HepG2 (cell line): ENCODE data around the gene ICAM3. TPM values are rescaled to one million over a fixed set of nuclear protein-coding genes. Genes with fewer than 3 reads are reported as not detected.

Source experiments
- ATM ChIP-seq: fragments of 450-650 bp; IDR thresholded peaks from 2 replicates; pipeline ENCODE4 v1.7.1; 2017; ENCODE audit warnings: mild to moderate bottlenecking, borderline replicate concordance
- GATAD2A ChIP-seq: IDR thresholded peaks from 2 replicates; pipeline ENCODE4 v1.6.1; 2016
- KMT2A ChIP-seq: sonication (generic); formaldehyde crosslinking; IDR thresholded peaks from 2 replicates; pipeline ENCODE4 v1.4.0; 2020; ENCODE audit warnings: missing genetic modification reagents
- ZC3H4 ChIP-seq: sonication (generic); formaldehyde crosslinking; IDR thresholded peaks from 2 replicates; pipeline ENCODE4 v1.4.0; 2020; ENCODE audit warnings: missing genetic modification reagents, borderline replicate concordance
- ZNF160 ChIP-seq: sonication (generic); formaldehyde crosslinking; IDR thresholded peaks from 2 replicates; pipeline ENCODE4 v1.8.0; 2022; ENCODE audit warnings: mild to moderate bottlenecking, inconsistent platforms, missing genetic modification reagents
- ZNF382 ChIP-seq: sonication (generic); formaldehyde crosslinking; IDR thresholded peaks from 2 replicates; pipeline ENCODE4 v1.5.0; 2020; ENCODE audit warnings: missing genetic modification reagents, mild to moderate bottlenecking, borderline replicate concordance
- ZNF564 ChIP-seq: sonication (generic); formaldehyde crosslinking; IDR thresholded peaks from 2 replicates; pipeline ENCODE4 v1.8.1; 2023; ENCODE audit warnings: mild to moderate bottlenecking, missing genetic modification reagents
- ZNF883 ChIP-seq: sonication (generic); formaldehyde crosslinking; IDR thresholded peaks from 2 replicates; pipeline ENCODE4 v1.5.1; 2020; ENCODE audit warnings: mild to moderate bottlenecking, missing genetic modification reagents; ENCODE audit errors: not compliant biosample characterization
- ZSCAN20 ChIP-seq: sonication (generic); formaldehyde crosslinking; IDR thresholded peaks from 2 replicates; pipeline ENCODE4 v1.4.0; 2020; ENCODE audit warnings: missing genetic modification reagents, mild to moderate bottlenecking, borderline replicate concordance
- ZSCAN30 ChIP-seq: sonication (generic); formaldehyde crosslinking; IDR thresholded peaks from 2 replicates; pipeline ENCODE4 v1.5.0; 2020; ENCODE audit warnings: mild to moderate bottlenecking, missing genetic modification reagents
- polyA plus RNA-seq, 8 experiments: library from polyadenylated mRNA; depleted of rRNA in 3 of 8; stranded (reverse) in 7 of 8; unstranded in 1 of 8; fragments of >200 nt; fragmentation: Illumina TruSeq in 4 of 8; extraction: Trizol in 4 of 8; gene quantifications; 2 replicates each; pipeline versions ENCODE4 v1.2.1 to v1.2.3, GENCODE V29; 2011 to 2016; ENCODE audit warnings: low read depth in 4 of 8, missing spikeins in 1 of 8, mixed read lengths in 1 of 8; ENCODE audit not compliant: insufficient read depth in 1 of 8
- total RNA-seq, 5 experiments: library from RNA; depleted of rRNA; stranded (reverse); fragments of >200 nt; fragmentation: Illumina TruSeq; extraction: Trizol; gene quantifications; 2 replicates each; pipeline ENCODE4 v1.2.3, GENCODE V29; 2016; ENCODE audit warnings: low read depth in 1 of 5
- TF ChIP-seq, protein P1 (sequence below): sonication (generic); formaldehyde crosslinking; conservative IDR thresholded peaks from 2 replicates; pipeline ENCODE4 v1.4.0; 2020; ENCODE audit warnings: missing genetic modification reagents
- TF ChIP-seq, protein P2 (sequence below): sonication (generic); formaldehyde crosslinking; IDR thresholded peaks from 2 replicates; pipeline ENCODE4 v1.5.0; 2020; ENCODE audit warnings: mild to moderate bottlenecking, missing genetic modification reagents, moderate library complexity
- TF ChIP-seq, protein P3 (sequence below): sonication (generic); formaldehyde crosslinking; IDR thresholded peaks from 2 replicates; pipeline ENCODE4 v1.5.1; 2020; ENCODE audit warnings: mild to moderate bottlenecking, missing genetic modification reagents, borderline replicate concordance
- TF ChIP-seq, protein P4 (sequence below): sonication (generic); formaldehyde crosslinking; IDR thresholded peaks from 2 replicates; pipeline ENCODE4 v1.4.0; 2020; ENCODE audit warnings: missing genetic modification reagents, borderline replicate concordance
- TF ChIP-seq, protein P5 (sequence below): sonication (generic); formaldehyde crosslinking; IDR thresholded peaks from 2 replicates; pipeline ENCODE4 v1.8.1; 2022; ENCODE audit warnings: low read depth, mild to moderate bottlenecking, missing genetic modification reagents
- TF ChIP-seq, protein P6 (sequence below): sonication (generic); formaldehyde crosslinking; IDR thresholded peaks from 2 replicates; pipeline ENCODE4 v1.8.1; 2022; ENCODE audit warnings: mild to moderate bottlenecking, missing genetic modification reagents

The ICAM3 gene
- total and polyA plus RNA-seq, 2 of the 13 experiments (the other 11 are each of a cell fraction or from before 2014, with no cell fraction given): 14.1 to 21.0 TPM

DNA sequence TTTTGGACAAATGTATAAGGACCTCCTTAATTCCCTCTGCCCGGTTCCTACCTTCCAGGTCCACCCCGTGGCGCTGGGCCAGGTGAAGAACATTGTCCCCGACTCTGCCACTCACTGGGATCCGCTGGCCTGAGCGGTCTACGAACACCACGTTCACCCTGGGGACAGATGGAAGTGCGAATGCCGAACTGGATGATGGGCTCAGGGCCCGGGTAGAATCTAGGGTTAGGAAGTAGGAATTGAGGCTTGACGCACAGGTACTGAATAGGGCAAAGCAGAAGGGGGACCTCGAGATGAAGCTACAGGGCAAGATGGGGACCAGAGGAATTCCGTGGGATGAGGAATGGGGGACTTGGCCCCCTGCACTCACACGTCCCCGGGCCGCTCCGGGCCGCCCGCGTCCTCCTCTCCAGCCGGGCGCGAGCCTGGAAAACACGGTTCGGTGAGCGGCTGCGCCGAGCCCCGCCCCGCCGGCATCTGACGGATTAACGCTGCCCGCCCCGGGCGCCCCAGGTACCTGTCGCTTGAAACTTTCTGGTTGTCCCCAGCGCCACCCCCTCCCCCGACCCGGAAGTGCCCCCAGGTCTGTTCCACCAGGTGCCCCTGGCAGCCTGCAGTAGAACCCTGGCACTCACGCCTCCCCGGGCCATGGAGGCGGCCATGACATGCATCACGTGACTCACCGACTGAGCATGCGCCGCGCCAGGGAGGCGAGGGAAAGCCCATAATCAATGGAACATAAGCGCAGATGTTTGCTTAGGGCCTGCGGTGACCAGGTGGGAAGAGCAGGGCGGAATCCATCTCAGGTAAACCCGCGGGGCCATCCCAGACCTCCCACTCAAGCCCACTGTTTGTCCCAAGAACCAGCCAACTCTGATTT lies 23.8 kb downstream of the ICAM3 start, which contains the start of gene FDX2 (continued):
- TF ChIP-seq, protein P1, sequence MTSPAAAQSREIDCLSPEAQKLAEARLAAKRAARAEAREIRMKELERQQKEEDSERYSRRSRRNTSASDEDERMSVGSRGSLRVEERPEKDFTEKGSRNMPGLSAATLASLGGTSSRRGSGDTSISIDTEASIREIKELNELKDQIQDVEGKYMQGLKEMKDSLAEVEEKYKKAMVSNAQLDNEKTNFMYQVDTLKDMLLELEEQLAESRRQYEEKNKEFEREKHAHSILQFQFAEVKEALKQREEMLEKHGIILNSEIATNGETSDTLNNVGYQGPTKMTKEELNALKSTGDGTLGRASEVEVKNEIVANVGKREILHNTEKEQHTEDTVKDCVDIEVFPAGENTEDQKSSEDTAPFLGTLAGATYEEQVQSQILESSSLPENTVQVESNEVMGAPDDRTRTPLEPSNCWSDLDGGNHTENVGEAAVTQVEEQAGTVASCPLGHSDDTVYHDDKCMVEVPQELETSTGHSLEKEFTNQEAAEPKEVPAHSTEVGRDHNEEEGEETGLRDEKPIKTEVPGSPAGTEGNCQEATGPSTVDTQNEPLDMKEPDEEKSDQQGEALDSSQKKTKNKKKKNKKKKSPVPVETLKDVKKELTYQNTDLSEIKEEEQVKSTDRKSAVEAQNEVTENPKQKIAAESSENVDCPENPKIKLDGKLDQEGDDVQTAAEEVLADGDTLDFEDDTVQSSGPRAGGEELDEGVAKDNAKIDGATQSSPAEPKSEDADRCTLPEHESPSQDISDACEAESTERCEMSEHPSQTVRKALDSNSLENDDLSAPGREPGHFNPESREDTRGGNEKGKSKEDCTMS: no peak
- TF ChIP-seq ZSCAN30 (CRISPR knock-in tag): no peak
- TF ChIP-seq, protein P2, sequence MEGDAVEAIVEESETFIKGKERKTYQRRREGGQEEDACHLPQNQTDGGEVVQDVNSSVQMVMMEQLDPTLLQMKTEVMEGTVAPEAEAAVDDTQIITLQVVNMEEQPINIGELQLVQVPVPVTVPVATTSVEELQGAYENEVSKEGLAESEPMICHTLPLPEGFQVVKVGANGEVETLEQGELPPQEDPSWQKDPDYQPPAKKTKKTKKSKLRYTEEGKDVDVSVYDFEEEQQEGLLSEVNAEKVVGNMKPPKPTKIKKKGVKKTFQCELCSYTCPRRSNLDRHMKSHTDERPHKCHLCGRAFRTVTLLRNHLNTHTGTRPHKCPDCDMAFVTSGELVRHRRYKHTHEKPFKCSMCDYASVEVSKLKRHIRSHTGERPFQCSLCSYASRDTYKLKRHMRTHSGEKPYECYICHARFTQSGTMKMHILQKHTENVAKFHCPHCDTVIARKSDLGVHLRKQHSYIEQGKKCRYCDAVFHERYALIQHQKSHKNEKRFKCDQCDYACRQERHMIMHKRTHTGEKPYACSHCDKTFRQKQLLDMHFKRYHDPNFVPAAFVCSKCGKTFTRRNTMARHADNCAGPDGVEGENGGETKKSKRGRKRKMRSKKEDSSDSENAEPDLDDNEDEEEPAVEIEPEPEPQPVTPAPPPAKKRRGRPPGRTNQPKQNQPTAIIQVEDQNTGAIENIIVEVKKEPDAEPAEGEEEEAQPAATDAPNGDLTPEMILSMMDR (CRISPR knock-in tag): no peak
- no peak for TF ChIP-seq ATM
- TF ChIP-seq, protein P3, sequence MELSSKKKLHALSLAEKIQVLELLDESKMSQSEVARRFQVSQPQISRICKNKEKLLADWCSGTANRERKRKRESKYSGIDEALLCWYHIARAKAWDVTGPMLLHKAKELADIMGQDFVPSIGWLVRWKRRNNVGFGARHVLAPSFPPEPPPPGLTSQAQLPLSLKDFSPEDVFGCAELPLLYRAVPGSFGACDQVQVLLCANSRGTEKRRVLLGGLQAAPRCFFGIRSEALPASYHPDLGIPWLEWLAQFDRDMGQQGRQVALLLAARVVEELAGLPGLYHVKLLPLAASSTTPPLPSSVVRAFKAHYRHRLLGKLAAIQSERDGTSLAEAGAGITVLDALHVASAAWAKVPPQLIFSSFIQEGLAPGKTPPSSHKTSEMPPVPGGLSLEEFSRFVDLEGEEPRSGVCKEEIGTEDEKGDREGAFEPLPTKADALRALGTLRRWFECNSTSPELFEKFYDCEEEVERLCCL (CRISPR knock-in tag): no peak; the same call in 1 of the 2 replicates
- TF ChIP-seq GATAD2A (CRISPR knock-in tag): 0 out of 2 replicates have a peak, but pooled peaks have one; percentile 24
- TF ChIP-seq ZNF883: peak; percentile 62
- peak; percentile 28 for TF ChIP-seq ZNF160
- TF ChIP-seq ZNF564 (CRISPR knock-in tag): no peak; the same call in 1 of the 2 replicates
- no peak for TF ChIP-seq ZC3H4 (CRISPR knock-in tag)
- TF ChIP-seq KMT2A (CRISPR knock-in tag): peak; percentile 82
- TF ChIP-seq ZNF382 (CRISPR knock-in tag): no peak
- TF ChIP-seq, protein P4, sequence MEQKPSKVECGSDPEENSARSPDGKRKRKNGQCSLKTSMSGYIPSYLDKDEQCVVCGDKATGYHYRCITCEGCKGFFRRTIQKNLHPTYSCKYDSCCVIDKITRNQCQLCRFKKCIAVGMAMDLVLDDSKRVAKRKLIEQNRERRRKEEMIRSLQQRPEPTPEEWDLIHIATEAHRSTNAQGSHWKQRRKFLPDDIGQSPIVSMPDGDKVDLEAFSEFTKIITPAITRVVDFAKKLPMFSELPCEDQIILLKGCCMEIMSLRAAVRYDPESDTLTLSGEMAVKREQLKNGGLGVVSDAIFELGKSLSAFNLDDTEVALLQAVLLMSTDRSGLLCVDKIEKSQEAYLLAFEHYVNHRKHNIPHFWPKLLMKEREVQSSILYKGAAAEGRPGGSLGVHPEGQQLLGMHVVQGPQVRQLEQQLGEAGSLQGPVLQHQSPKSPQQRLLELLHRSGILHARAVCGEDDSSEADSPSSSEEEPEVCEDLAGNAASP (CRISPR knock-in tag): peak; percentile 42; the same call in 1 of the 2 replicates
- TF ChIP-seq, protein P5, sequence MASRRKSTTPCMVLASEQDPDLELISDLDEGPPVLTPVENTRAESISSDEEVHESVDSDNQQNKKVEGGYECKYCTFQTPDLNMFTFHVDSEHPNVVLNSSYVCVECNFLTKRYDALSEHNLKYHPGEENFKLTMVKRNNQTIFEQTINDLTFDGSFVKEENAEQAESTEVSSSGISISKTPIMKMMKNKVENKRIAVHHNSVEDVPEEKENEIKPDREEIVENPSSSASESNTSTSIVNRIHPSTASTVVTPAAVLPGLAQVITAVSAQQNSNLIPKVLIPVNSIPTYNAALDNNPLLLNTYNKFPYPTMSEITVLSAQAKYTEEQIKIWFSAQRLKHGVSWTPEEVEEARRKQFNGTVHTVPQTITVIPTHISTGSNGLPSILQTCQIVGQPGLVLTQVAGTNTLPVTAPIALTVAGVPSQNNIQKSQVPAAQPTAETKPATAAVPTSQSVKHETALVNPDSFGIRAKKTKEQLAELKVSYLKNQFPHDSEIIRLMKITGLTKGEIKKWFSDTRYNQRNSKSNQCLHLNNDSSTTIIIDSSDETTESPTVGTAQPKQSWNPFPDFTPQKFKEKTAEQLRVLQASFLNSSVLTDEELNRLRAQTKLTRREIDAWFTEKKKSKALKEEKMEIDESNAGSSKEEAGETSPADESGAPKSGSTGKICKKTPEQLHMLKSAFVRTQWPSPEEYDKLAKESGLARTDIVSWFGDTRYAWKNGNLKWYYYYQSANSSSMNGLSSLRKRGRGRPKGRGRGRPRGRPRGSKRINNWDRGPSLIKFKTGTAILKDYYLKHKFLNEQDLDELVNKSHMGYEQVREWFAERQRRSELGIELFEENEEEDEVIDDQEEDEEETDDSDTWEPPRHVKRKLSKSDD (CRISPR knock-in tag): peak; percentile 76
- no peak for TF ChIP-seq ZSCAN20 (CRISPR knock-in tag)
- TF ChIP-seq, protein P6, sequence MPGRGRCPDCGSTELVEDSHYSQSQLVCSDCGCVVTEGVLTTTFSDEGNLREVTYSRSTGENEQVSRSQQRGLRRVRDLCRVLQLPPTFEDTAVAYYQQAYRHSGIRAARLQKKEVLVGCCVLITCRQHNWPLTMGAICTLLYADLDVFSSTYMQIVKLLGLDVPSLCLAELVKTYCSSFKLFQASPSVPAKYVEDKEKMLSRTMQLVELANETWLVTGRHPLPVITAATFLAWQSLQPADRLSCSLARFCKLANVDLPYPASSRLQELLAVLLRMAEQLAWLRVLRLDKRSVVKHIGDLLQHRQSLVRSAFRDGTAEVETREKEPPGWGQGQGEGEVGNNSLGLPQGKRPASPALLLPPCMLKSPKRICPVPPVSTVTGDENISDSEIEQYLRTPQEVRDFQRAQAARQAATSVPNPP (CRISPR knock-in tag): no peak
